ENCODE data around the gene IZUMO3.
"Not testable (repeated sequence)": the region's sequence is repeated elsewhere in the genome, so short reads cannot be mapped to it uniquely, and the experiment has no call there.

The IZUMO3 gene

GRCh38 chr9:24545847-24546522, at the start of gene IZUMO3:
TSS of gene IZUMO3 (minus strand) at chr9:24545897. CDS start at chr9:24545649, 248 bp downstream.
- no peak for DNase-seq (ENCODE audit: low spot score)

- DNase-seq (ENCODE audit: low spot score): no peak
These were observed 48.6 kb upstream of the IZUMO3 start for GRCh38 chr9:24594234-24594850.

GRCh38 chr9:24590432-24590831, 44.7 kb upstream of the IZUMO3 start:
- DNase-seq (ENCODE audit: low spot score): no peak

GRCh38 chr9:24587883-24588282, 42.2 kb upstream of the IZUMO3 start:
- no peak for DNase-seq (ENCODE audit: low spot score)

- no peak for DNase-seq (ENCODE audit: low spot score)
These were observed 36.7 kb upstream of the IZUMO3 start for GRCh38 chr9:24582146-24583126.

- not testable (repeated sequence) for DNase-seq (ENCODE audit: low spot score)
These were observed 34.3 kb upstream of the IZUMO3 start for GRCh38 chr9:24580005-24580404.

GRCh38 chr9:24572406-24572805, 26.7 kb upstream of the IZUMO3 start:
- no peak for DNase-seq (ENCODE audit: low spot score)

GRCh38 chr9:24561957-24562356, 16.3 kb upstream of the IZUMO3 start:
- DNase-seq (ENCODE audit: low spot score): no peak

- DNase-seq (ENCODE audit: low spot score): no peak
These were observed 7.5 kb upstream of the IZUMO3 start for GRCh38 chr9:24553183-24553552.

GRCh38 chr9:24552526-24553182, 7.0 kb upstream of the IZUMO3 start:
- no peak for DNase-seq (ENCODE audit: low spot score)

- no peak for DNase-seq (ENCODE audit: low spot score)
These were observed 412 bp downstream of the IZUMO3 start for GRCh38 chr9:24545285-24545684.

- DNase-seq (ENCODE audit: low spot score): no peak
These were observed 27.2 kb downstream of the IZUMO3 start for GRCh38 chr9:24518545-24518944.

GRCh38 chr9:24516463-24516862, 29.2 kb downstream of the IZUMO3 start:
- no peak for DNase-seq (ENCODE audit: low spot score)

GRCh38 chr9:24509850-24510249, 35.8 kb downstream of the IZUMO3 start:
- DNase-seq (ENCODE audit: low spot score): no peak

GRCh38 chr9:24504521-24504920, 41.2 kb downstream of the IZUMO3 start:
- DNase-seq (ENCODE audit: low spot score): no peak

GRCh38 chr9:24502206-24502937, 43.3 kb downstream of the IZUMO3 start:
- DNase-seq (ENCODE audit: low spot score): no peak

- no peak for DNase-seq (ENCODE audit: low spot score)
These were observed 44.9 kb downstream of the IZUMO3 start for GRCh38 chr9:24500761-24501160.

GRCh38 chr9:24498632-24499031, 47.1 kb downstream of the IZUMO3 start:
- no peak for DNase-seq (ENCODE audit: low spot score)

- DNase-seq (ENCODE audit: low spot score): no peak
These were observed 48.0 kb downstream of the IZUMO3 start for GRCh38 chr9:24497671-24498070.
